PFSK-1 (cell line): ENCODE data around the gene ERC2.

Source experiments
- FOXP2 ChIP-seq: optimal IDR thresholded peaks from 2 replicates; pipeline ENCODE3; 2011; ENCODE audit warnings: borderline replicate concordance, control low read depth, inconsistent platforms; ENCODE audit not compliant: insufficient read depth; ENCODE audit errors: extremely low read length, extremely low read depth
- POLR2AphosphoS5 ChIP-seq: IDR thresholded peaks from 2 replicates; pipeline ENCODE4 v1.6.1; 2012; ENCODE audit warnings: low read depth, mild to moderate bottlenecking, control low read depth, low read length, moderate library complexity
- SIN3A ChIP-seq: IDR thresholded peaks from 2 replicates; pipeline ENCODE4 v1.6.1; 2012; ENCODE audit warnings: mild to moderate bottlenecking, low read length, moderate library complexity, borderline replicate concordance; ENCODE audit not compliant: insufficient read depth
- TAF1 ChIP-seq: IDR thresholded peaks from 2 replicates; pipeline ENCODE4 v1.6.1; 2012; ENCODE audit warnings: low read length, control low read depth, borderline replicate concordance; ENCODE audit not compliant: insufficient read depth
- TF ChIP-seq, protein P1 (sequence below), 2 experiments: IDR thresholded peaks; 2 replicates each; pipeline versions ENCODE4 v1.6.1 to v1.8.0; 2011 to 2012; ENCODE audit warnings: low read depth in 2 of 2, low read length in 2 of 2, control low read depth in 1 of 2, inconsistent platforms in 1 of 2, mild to moderate bottlenecking in 1 of 2, moderate library complexity in 1 of 2; ENCODE audit not compliant: insufficient read depth in 1 of 2

DNA sequence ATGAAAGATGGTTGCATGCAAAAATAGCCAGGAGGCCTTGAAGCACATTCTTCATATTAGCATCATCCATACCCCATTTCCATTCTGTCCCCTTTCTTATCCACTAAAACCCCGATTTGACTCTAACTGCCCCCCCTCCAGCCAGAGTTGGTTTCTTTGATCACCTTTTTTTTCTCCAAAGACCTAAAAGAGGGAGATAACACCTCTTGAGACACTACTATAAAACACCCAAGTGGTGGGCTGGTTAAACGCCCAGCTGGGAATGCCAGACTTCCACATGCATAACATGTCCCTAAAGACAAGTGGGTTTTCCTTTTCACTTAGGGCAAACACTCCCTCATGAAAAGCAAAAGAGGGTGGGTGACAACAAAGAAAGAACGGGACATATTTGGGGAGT, 847.2 kb downstream of the ERC2 start:
- TF ChIP-seq POLR2AphosphoS5 (no peak), SIN3A (no peak), TAF1 (no peak), FOXP2 (no peak)
- TF ChIP-seq, protein P1, sequence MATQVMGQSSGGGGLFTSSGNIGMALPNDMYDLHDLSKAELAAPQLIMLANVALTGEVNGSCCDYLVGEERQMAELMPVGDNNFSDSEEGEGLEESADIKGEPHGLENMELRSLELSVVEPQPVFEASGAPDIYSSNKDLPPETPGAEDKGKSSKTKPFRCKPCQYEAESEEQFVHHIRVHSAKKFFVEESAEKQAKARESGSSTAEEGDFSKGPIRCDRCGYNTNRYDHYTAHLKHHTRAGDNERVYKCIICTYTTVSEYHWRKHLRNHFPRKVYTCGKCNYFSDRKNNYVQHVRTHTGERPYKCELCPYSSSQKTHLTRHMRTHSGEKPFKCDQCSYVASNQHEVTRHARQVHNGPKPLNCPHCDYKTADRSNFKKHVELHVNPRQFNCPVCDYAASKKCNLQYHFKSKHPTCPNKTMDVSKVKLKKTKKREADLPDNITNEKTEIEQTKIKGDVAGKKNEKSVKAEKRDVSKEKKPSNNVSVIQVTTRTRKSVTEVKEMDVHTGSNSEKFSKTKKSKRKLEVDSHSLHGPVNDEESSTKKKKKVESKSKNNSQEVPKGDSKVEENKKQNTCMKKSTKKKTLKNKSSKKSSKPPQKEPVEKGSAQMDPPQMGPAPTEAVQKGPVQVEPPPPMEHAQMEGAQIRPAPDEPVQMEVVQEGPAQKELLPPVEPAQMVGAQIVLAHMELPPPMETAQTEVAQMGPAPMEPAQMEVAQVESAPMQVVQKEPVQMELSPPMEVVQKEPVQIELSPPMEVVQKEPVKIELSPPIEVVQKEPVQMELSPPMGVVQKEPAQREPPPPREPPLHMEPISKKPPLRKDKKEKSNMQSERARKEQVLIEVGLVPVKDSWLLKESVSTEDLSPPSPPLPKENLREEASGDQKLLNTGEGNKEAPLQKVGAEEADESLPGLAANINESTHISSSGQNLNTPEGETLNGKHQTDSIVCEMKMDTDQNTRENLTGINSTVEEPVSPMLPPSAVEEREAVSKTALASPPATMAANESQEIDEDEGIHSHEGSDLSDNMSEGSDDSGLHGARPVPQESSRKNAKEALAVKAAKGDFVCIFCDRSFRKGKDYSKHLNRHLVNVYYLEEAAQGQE (IDR thresholded peaks at IDR 0.05; ENCODE audit: insufficient read depth in 1 of 2, low read depth in 2 of 2, low read length in 2 of 2): no peak
